A673 (cell line): ENCODE results near the gene GOLGA5. TPM values are rescaled to one million over a fixed set of nuclear protein-coding genes. Genes with fewer than 3 reads are reported as not detected.

Experiments used
- BruUV-seq: library from RNA; stranded (reverse); fragments of 400-500 nt; replicated peaks from 2 replicates; lab custom pipeline; 2021; lab: Mats Ljungman, UMichigan
- CTCF ChIA-PET: fragments of 300-600 bp; sonication (Branson Sonifier 250); formaldehyde crosslinking; loops from one replicate; lab custom pipeline; 2022; ENCODE audit warnings: antibody characterized with exemption; lab: Charles Lee
- POLR2A ChIA-PET: fragments of 300-600 bp; sonication (Branson Sonifier 250); formaldehyde crosslinking; loops from one replicate; lab custom pipeline; 2022; ENCODE audit warnings: antibody characterized with exemption; ENCODE audit not compliant: low non-redundant PET; lab: Charles Lee
- DNase-seq: peaks from one replicate; pipeline ENCODE4 v3.0.0-alpha.2; 2015; ENCODE audit warnings: low spot score
- H3K27ac ChIP-seq: fragments of 200-600 bp; sonication (generic); 2 replicates; pipeline ENCODE4 v1.5.1; 2016; ENCODE audit warnings: mixed run types, low read depth, mild to moderate bottlenecking, mixed read lengths, antibody characterized with exemption, low read length; ENCODE audit not compliant: poor library complexity, severe bottlenecking
- H3K27me3 ChIP-seq: fragments of 200-600 bp; sonication (generic); replicated peaks from 2 replicates; pipeline ENCODE4 v1.6.1; 2017; ENCODE audit warnings: mixed run types, low read depth, mild to moderate bottlenecking, mixed read lengths, antibody characterized with exemption, low read length; ENCODE audit not compliant: insufficient read depth, poor library complexity
- H3K36me3 ChIP-seq: fragments of 200-600 bp; sonication (generic); 2 replicates; pipeline ENCODE4 v1.6.1; 2016; ENCODE audit warnings: mixed run types, mild to moderate bottlenecking, mixed read lengths, antibody characterized with exemption, low read length; ENCODE audit not compliant: insufficient read depth, poor library complexity, severe bottlenecking
- H3K4me1 ChIP-seq: fragments of 200-600 bp; sonication (generic); 2 replicates; pipeline ENCODE4 v1.6.1; 2017; ENCODE audit warnings: mixed run types, mild to moderate bottlenecking, mixed read lengths, antibody characterized with exemption, low read length; ENCODE audit not compliant: insufficient read depth, poor library complexity, severe bottlenecking
- H3K4me3 ChIP-seq: fragments of 200-600 bp; sonication (generic); 2 replicates; pipeline ENCODE4 v1.5.1; 2016; ENCODE audit warnings: low read depth, mixed run types, mild to moderate bottlenecking, mixed read lengths, low read length; ENCODE audit not compliant: poor library complexity, severe bottlenecking
- H3K9me3 ChIP-seq: fragments of 200-600 bp; sonication (generic); 2 replicates; pipeline ENCODE4 v1.6.1; 2016; ENCODE audit warnings: mixed run types, low read depth, mild to moderate bottlenecking, mixed read lengths, antibody characterized with exemption, low read length; ENCODE audit not compliant: poor library complexity, severe bottlenecking
- CTCF ChIP-seq: fragments of 300-800, 200-600 bp; sonication (generic); conservative IDR thresholded peaks from 2 replicates; pipeline ENCODE4 v1.5.1; 2017; ENCODE audit warnings: low read depth, mild to moderate bottlenecking, antibody characterized with exemption, low read length, moderate library complexity, mixed read lengths
- EZH2 ChIP-seq: fragments of 200-600 bp; sonication (generic); IDR thresholded peaks from 2 replicates; pipeline ENCODE4 v1.6.1; 2017; ENCODE audit warnings: borderline replicate concordance, low read depth, mild to moderate bottlenecking, mixed read lengths, antibody characterized with exemption, low read length; ENCODE audit not compliant: poor library complexity, severe bottlenecking
- intact Hi-C: fragments of 100-400 bp; cut with micrococcal nuclease; formaldehyde crosslinking; loops from one replicate; pipeline ENCODE4 v1.10.0; 2022; ENCODE audit not compliant: unreplicated experiment
- total RNA-seq: library from RNA; stranded (reverse); gene quantifications from 2 replicates; pipeline ENCODE4 v1.2.3, GENCODE V29; 2021

Gene GOLGA5
- total RNA-seq, 1 experiment from 2014 or later, result 21.3 TPM

GRCh38 chr14:92751819-92752218 lies 42.3 kb upstream of the GOLGA5 start:
- Histone ChIP-seq H3K36me3 (no peaks in the 10 kb centered on the region), H3K9me3 (no peaks in the 10 kb centered on the region), H3K27ac (no peak overlapping the region), H3K4me3 (no peak overlapping the region), H3K4me1 (peaks cover 6% of the 10 kb centered on the region), H3K27me3 (no peaks in the 10 kb centered on the region)
- ChIA-PET POLR2A (no interaction called here), CTCF (no interaction called here)
- DNase-seq, result no peak
- intact Hi-C loops, result no loop called here
- no peak for TF ChIP-seq EZH2
- TF ChIP-seq CTCF, result no peak
- BruUV-seq, result no TSS peak

- CTCF ChIA-PET, result no interaction called here
- BruUV-seq, result no TSS peak
- intact Hi-C loops, result no loop called here
These were observed 40.9 kb upstream of the GOLGA5 start for GRCh38 chr14:92753250-92753649.

GRCh38 chr14:92754966-92755365 lies 39.1 kb upstream of the GOLGA5 start:
- Histone ChIP-seq H3K4me1 (peaks cover 3% of the 10 kb centered on the region), H3K4me3 (no peak overlapping the region), H3K27me3 (no peaks in the 10 kb centered on the region), H3K27ac (no peak overlapping the region), H3K36me3 (no peaks in the 10 kb centered on the region), H3K9me3 (no peaks in the 10 kb centered on the region)
- no peak for TF ChIP-seq CTCF
- TF ChIP-seq EZH2, result no peak
- no TSS peak for BruUV-seq
- no peak for DNase-seq
- ChIA-PET POLR2A (no interaction called here), CTCF (no interaction called here)
- intact Hi-C loops, result no loop called here

More at GRCh38 chr14:92753250-92753649, 40.9 kb upstream of the GOLGA5 start:
- no peaks in the 10 kb centered on the region for H3K27me3 ChIP-seq
- no peak overlapping the region for H3K27ac ChIP-seq
- no peaks in the 10 kb centered on the region for H3K4me1 ChIP-seq
- no peaks in the 10 kb centered on the region for H3K9me3 ChIP-seq
- no peaks in the 10 kb centered on the region for H3K36me3 ChIP-seq
- H3K4me3 ChIP-seq, result no peak overlapping the region
- TF ChIP-seq CTCF (no peak), EZH2 (no peak)
- DNase-seq, result no peak
- POLR2A ChIA-PET, result no interaction called here
